K562 (cell line): ENCODE data around the gene EXO5. TPM values are rescaled to one million over a fixed set of nuclear protein-coding genes. Genes with fewer than 3 reads are reported as not detected.

Experiments
- CCAR2 ChIP-seq: fragments of 200-400 bp; formaldehyde crosslinking; IDR thresholded peaks from 2 replicates; pipeline ENCODE4 v1.6.1; 2017; ENCODE audit warnings: mild to moderate bottlenecking, low read depth, low read length
- HMG20A ChIP-seq: fragments of 450-650 bp; formaldehyde crosslinking; conservative IDR thresholded peaks from 2 replicates; pipeline ENCODE4 v1.4.0; 2020; ENCODE audit warnings: mild to moderate bottlenecking, mixed read lengths
- MEF2D ChIP-seq: conservative IDR thresholded peaks from 2 replicates; pipeline ENCODE4 v1.6.1; 2016; ENCODE audit warnings: low read depth, missing genetic modification characterization, missing compliant biosample characterization
- NCOA2 ChIP-seq, 2 experiments: fragments of 450-650 bp; IDR thresholded peaks; 2 replicates each; pipeline ENCODE4 v1.6.1; 2018; ENCODE audit warnings: mild to moderate bottlenecking in 2 of 2, moderate library complexity in 1 of 2; ENCODE audit not compliant: partially characterized antibody in 2 of 2
- NCOR1 ChIP-seq: fragments of 450-650 bp; IDR thresholded peaks from 2 replicates; pipeline ENCODE4 v1.6.1; 2016; ENCODE audit warnings: mild to moderate bottlenecking, moderate library complexity
- ZNF184 ChIP-seq: sonication (generic); formaldehyde crosslinking; IDR thresholded peaks from 2 replicates; pipeline ENCODE4 v1.5.0; 2020; ENCODE audit warnings: missing genetic modification reagents
- ZNF239 ChIP-seq: fragments of 250-450 bp; sonication (Bioruptor Pico); IDR thresholded peaks from 2 replicates; pipeline ENCODE4 v1.4.0; 2020; ENCODE audit warnings: mild to moderate bottlenecking
- ZNF583 ChIP-seq: fragments of 250-450 bp; sonication (Bioruptor Pico); IDR thresholded peaks from 2 replicates; pipeline ENCODE4 v1.4.0; 2020
- ZNF609 ChIP-seq: sonication (generic); formaldehyde crosslinking; IDR thresholded peaks from 2 replicates; pipeline ENCODE4 v1.8.1; 2023; ENCODE audit warnings: missing genetic modification reagents, mild to moderate bottlenecking, borderline replicate concordance
- ZNF695 ChIP-seq: fragments of 450-650 bp; formaldehyde crosslinking; IDR thresholded peaks from 2 replicates; pipeline ENCODE4 v1.4.0; 2020; ENCODE audit warnings: mild to moderate bottlenecking, moderate library complexity
- polyA plus RNA-seq, 8 experiments: library from polyadenylated mRNA; depleted of rRNA in 4 of 8; stranded (reverse) in 5 of 8; unstranded in 3 of 8; fragments of >200 nt; fragmentation: Nextera tagmentation in 2 of 8; fragmentation: Illumina TruSeq in 1 of 8; extraction: Ambion mirVana in 2 of 8; extraction: Trizol in 1 of 8; gene quantifications; 2 replicates each; pipeline versions ENCODE4 v1.2.1 to v1.2.3, GENCODE V29; 2011 to 2014; ENCODE audit warnings: inconsistent platforms in 1 of 8, missing spikeins in 1 of 8
- total RNA-seq, 7 experiments: library from RNA; depleted of rRNA in 6 of 7; stranded (reverse); fragments of >200 nt in 6 of 7; fragmentation: Illumina TruSeq in 2 of 7; extraction: Trizol in 2 of 7; gene quantifications; 2 replicates each; pipeline versions ENCODE4 v1.2.1 to v1.2.3, GENCODE V29; 2011 to 2021; ENCODE audit warnings: low replicate concordance in 1 of 7
- TF ChIP-seq, protein P1 (sequence below): fragments of 450-650 bp; IDR thresholded peaks from 2 replicates; pipeline ENCODE4 v1.6.1; 2016; ENCODE audit warnings: low read depth, mild to moderate bottlenecking, moderate library complexity
- TF ChIP-seq, protein P2 (sequence below): fragments of 450-650 bp; IDR thresholded peaks from 2 replicates; pipeline ENCODE4 v1.7.1; 2018; ENCODE audit warnings: mild to moderate bottlenecking, low read depth; ENCODE audit not compliant: partially characterized antibody
- TF ChIP-seq, protein P3 (sequence below): sonication (generic); formaldehyde crosslinking; IDR thresholded peaks from 2 replicates; pipeline ENCODE4 v1.8.1; 2023; ENCODE audit warnings: mild to moderate bottlenecking, missing genetic modification reagents, moderate library complexity
- TF ChIP-seq, protein P4 (sequence below): fragments of 450-650 bp; IDR thresholded peaks from 2 replicates; pipeline ENCODE4 v1.6.1; 2016; ENCODE audit warnings: missing biosample characterization, missing genetic modification characterization
- TF ChIP-seq, protein P5 (sequence below): sonication (generic); formaldehyde crosslinking; IDR thresholded peaks from 2 replicates; pipeline ENCODE4 v1.8.0; 2023; ENCODE audit warnings: mild to moderate bottlenecking, missing genetic modification reagents

EXO5 gene
- total and polyA plus RNA-seq, 9 of the 15 experiments (the other 6 are each of a cell fraction or from before 2014, with no cell fraction given) = 1.1 to 4.3 (median 2.8) TPM

DNA sequence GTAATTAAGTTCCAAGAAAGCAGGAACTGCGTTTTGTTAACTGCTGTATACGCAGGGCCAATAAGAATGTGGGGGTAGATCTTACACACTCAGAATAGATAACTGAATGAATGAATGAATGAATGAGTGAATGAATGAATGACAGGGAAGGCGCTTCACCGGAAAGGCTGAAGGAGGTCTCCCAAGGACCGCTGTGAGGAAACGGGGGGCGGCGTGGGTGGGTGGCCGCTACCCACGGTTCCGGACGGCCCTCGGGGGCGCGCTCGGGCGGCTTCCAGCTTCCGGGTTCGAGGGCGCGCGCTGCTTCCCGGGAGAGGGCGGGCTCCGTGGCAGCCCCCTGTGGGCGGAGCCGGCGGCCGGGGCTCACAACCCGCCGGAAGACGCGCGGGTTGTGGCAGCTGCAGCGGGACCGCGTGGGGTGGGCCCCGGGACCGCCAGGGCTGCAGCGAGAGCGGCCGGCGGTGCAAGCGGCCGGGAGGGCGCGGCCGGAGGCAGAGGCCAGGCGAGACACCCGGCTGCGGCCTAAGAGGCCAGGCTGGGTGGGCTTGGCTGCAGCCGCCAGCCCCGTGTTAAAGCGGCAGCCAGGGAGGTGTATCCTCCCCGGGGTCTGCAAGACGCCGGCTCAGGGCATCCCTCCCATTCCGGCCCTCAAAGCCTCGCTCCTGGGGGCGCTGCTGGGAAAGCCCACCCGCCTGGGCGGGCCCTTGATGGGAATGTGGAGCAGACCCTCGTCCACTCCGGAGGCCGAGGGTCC is 31.5 kb upstream of the EXO5 start, which contains the start of gene ZFP69 (continued):
- TF ChIP-seq ZNF609 (CRISPR knock-in tag) = no peak
- TF ChIP-seq ZNF583 (CRISPR knock-in tag) = no peak
- TF ChIP-seq, protein P1, sequence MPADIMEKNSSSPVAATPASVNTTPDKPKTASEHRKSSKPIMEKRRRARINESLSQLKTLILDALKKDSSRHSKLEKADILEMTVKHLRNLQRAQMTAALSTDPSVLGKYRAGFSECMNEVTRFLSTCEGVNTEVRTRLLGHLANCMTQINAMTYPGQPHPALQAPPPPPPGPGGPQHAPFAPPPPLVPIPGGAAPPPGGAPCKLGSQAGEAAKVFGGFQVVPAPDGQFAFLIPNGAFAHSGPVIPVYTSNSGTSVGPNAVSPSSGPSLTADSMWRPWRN = no peak
- TF ChIP-seq, protein P2, sequence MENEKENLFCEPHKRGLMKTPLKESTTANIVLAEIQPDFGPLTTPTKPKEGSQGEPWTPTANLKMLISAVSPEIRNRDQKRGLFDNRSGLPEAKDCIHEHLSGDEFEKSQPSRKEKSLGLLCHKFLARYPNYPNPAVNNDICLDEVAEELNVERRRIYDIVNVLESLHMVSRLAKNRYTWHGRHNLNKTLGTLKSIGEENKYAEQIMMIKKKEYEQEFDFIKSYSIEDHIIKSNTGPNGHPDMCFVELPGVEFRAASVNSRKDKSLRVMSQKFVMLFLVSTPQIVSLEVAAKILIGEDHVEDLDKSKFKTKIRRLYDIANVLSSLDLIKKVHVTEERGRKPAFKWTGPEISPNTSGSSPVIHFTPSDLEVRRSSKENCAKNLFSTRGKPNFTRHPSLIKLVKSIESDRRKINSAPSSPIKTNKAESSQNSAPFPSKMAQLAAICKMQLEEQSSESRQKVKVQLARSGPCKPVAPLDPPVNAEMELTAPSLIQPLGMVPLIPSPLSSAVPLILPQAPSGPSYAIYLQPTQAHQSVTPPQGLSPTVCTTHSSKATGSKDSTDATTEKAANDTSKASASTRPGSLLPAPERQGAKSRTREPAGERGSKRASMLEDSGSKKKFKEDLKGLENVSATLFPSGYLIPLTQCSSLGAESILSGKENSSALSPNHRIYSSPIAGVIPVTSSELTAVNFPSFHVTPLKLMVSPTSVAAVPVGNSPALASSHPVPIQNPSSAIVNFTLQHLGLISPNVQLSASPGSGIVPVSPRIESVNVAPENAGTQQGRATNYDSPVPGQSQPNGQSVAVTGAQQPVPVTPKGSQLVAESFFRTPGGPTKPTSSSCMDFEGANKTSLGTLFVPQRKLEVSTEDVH = peak; percentile 76
- TF ChIP-seq ZNF184 (CRISPR knock-in tag) = no peak
- TF ChIP-seq, protein P3, sequence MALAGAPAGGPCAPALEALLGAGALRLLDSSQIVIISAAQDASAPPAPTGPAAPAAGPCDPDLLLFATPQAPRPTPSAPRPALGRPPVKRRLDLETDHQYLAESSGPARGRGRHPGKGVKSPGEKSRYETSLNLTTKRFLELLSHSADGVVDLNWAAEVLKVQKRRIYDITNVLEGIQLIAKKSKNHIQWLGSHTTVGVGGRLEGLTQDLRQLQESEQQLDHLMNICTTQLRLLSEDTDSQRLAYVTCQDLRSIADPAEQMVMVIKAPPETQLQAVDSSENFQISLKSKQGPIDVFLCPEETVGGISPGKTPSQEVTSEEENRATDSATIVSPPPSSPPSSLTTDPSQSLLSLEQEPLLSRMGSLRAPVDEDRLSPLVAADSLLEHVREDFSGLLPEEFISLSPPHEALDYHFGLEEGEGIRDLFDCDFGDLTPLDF = peak; percentile 93; the same call in 1 of the 2 replicates
- no peak for TF ChIP-seq ZNF695
- TF ChIP-seq, protein P4, sequence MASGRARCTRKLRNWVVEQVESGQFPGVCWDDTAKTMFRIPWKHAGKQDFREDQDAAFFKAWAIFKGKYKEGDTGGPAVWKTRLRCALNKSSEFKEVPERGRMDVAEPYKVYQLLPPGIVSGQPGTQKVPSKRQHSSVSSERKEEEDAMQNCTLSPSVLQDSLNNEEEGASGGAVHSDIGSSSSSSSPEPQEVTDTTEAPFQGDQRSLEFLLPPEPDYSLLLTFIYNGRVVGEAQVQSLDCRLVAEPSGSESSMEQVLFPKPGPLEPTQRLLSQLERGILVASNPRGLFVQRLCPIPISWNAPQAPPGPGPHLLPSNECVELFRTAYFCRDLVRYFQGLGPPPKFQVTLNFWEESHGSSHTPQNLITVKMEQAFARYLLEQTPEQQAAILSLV (tag) = no peak
- no peak for TF ChIP-seq NCOA2 (IDR thresholded peaks at IDR 0.05; ENCODE audit: partially characterized antibody in 2 of 2)
- no peak for TF ChIP-seq NCOR1
- TF ChIP-seq HMG20A (CRISPR knock-in tag) = no peak
- no peak for TF ChIP-seq CCAR2
- TF ChIP-seq, protein P5, sequence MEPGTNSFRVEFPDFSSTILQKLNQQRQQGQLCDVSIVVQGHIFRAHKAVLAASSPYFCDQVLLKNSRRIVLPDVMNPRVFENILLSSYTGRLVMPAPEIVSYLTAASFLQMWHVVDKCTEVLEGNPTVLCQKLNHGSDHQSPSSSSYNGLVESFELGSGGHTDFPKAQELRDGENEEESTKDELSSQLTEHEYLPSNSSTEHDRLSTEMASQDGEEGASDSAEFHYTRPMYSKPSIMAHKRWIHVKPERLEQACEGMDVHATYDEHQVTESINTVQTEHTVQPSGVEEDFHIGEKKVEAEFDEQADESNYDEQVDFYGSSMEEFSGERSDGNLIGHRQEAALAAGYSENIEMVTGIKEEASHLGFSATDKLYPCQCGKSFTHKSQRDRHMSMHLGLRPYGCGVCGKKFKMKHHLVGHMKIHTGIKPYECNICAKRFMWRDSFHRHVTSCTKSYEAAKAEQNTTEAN (CRISPR knock-in tag) = no peak
- TF ChIP-seq MEF2D (tag) = no peak
- no peak for TF ChIP-seq ZNF239 (CRISPR knock-in tag)
